Mammary epithelial cell (primary cell): ENCODE data around the gene TSPAN18.

Source experiments
- CTCF ChIP-seq, 2 donors: IDR thresholded peaks in 1 of 2; conservative IDR thresholded peaks in 1 of 2; 2 replicates each; pipeline ENCODE4 v1.5.1; 2011 to 2012; ENCODE audit warnings: inconsistent platforms in 2 of 2, low read length in 2 of 2, mild to moderate bottlenecking in 2 of 2, control low read depth in 1 of 2, low read depth in 1 of 2; ENCODE audit not compliant: insufficient read depth in 1 of 2; ENCODE audit errors: extremely low read depth in 1 of 2
- EZH2 ChIP-seq: IDR thresholded peaks from 2 replicates; pipeline ENCODE4 v1.6.1; 2012; ENCODE audit warnings: low read length, inconsistent platforms, borderline replicate concordance

- TF ChIP-seq CTCF (conservative IDR thresholded peaks at IDR 0.05 in 1 of 2, IDR thresholded peaks at IDR 0.05 in 1 of 2; ENCODE audit: extremely low read depth in 1 of 2, insufficient read depth in 1 of 2, low read depth in 1 of 2, low read length in 2 of 2) = no peak
- no peak for TF ChIP-seq EZH2
Observed at GRCh38 chr11:44878711-44879110, 151.9 kb downstream of the TSPAN18 start.
